Cardiac muscle cell (in vitro differentiated cells and primary cell): ENCODE results near the gene GPC5. TPM values are rescaled to one million over a fixed set of nuclear protein-coding genes. Genes with fewer than 3 reads are reported as not detected.

ENCODE experiments used
- DNase-seq, 2 donors: peaks; one replicate each; pipeline versions ENCODE4 v3.0.0 to v3.0.0-alpha.2; 2010 to 2017; ENCODE audit warnings: low read depth in 1 of 2, low spot score in 1 of 2
- H3K27ac ChIP-seq: fragments of 200-600 bp; sonication (generic); 2 replicates; pipeline ENCODE4 v1.5.1; 2016
- H3K27me3 ChIP-seq: fragments of 200-600 bp; sonication (generic); 2 replicates; pipeline ENCODE4 v1.6.0; 2016; ENCODE audit warnings: control low read depth
- H3K36me3 ChIP-seq: fragments of 200-600 bp; sonication (generic); 2 replicates; pipeline ENCODE4 v1.5.1; 2016; ENCODE audit warnings: control low read depth
- H3K4me1 ChIP-seq: fragments of 200-600 bp; sonication (generic); 2 replicates; pipeline ENCODE4 v1.8.1; 2017; ENCODE audit warnings: low read depth, mild to moderate bottlenecking, mixed run types
- H3K4me3 ChIP-seq: fragments of 200-600 bp; sonication (generic); 2 replicates; pipeline ENCODE4 v1.5.1; 2016; ENCODE audit warnings: mild to moderate bottlenecking
- H3K9me3 ChIP-seq: fragments of 200-600 bp; sonication (generic); 2 replicates; pipeline ENCODE4 v1.5.1; 2017; ENCODE audit warnings: low read depth, mild to moderate bottlenecking, control low read depth
- CTCF ChIP-seq: IDR thresholded peaks from 2 replicates; pipeline ENCODE4 v1.5.1; 2012; ENCODE audit warnings: low read depth, mild to moderate bottlenecking, low read length
- polyA plus RNA-seq: library from polyadenylated mRNA; unstranded; fragments of >200 nt; fragmentation: Nextera tagmentation; extraction: Ambion mirVana; gene quantifications from 2 replicates; pipeline ENCODE4 v1.2.1, GENCODE V29; 2016
- total RNA-seq: library from RNA; depleted of rRNA; stranded (reverse); fragments of >200 nt; gene quantifications from 2 replicates; pipeline ENCODE4 v1.2.3, GENCODE V29; 2016

GPC5 gene
- total and polyA plus RNA-seq, 2 experiments from 2014 or later, result 0.97 to 3.3 TPM

- Histone ChIP-seq H3K4me3 (no peak overlapping the region), H3K27ac (no peak overlapping the region), H3K9me3 (no peaks in the 10 kb centered on the region), H3K4me1 (no peaks in the 10 kb centered on the region), H3K36me3 (no peaks in the 10 kb centered on the region), H3K27me3 (no peaks in the 10 kb centered on the region)
- no peak for DNase-seq
- TF ChIP-seq CTCF, result no peak
Measured at GRCh38 chr13:91464336-91464735, 65.9 kb downstream of the GPC5 start.

GRCh38 chr13:91467236-91467635, 68.8 kb downstream of the GPC5 start:
- no peak for TF ChIP-seq CTCF
- Histone ChIP-seq H3K4me1 (no peaks in the 10 kb centered on the region), H3K9me3 (no peaks in the 10 kb centered on the region), H3K27ac (no peak overlapping the region), H3K4me3 (no peak overlapping the region), H3K27me3 (no peaks in the 10 kb centered on the region), H3K36me3 (no peaks in the 10 kb centered on the region)
- DNase-seq, result no peak

- Histone ChIP-seq H3K36me3 (no peaks in the 10 kb centered on the region), H3K9me3 (no peaks in the 10 kb centered on the region), H3K4me1 (no peaks in the 10 kb centered on the region), H3K27ac (no peak overlapping the region), H3K4me3 (no peak overlapping the region), H3K27me3 (no peaks in the 10 kb centered on the region)
- no peak for TF ChIP-seq CTCF
- DNase-seq, result no peak
Measured at GRCh38 chr13:91468301-91468700, 69.9 kb downstream of the GPC5 start.

GRCh38 chr13:91470084-91470621, 71.7 kb downstream of the GPC5 start:
- no peak for TF ChIP-seq CTCF
- no peaks in the 10 kb centered on the region for H3K4me1 ChIP-seq
- H3K9me3 ChIP-seq, result no peaks in the 10 kb centered on the region
- no peak overlapping the region for H3K27ac ChIP-seq
- no peak overlapping the region for H3K4me3 ChIP-seq
- no peak for DNase-seq
- no peaks in the 10 kb centered on the region for H3K36me3 ChIP-seq
- H3K27me3 ChIP-seq, result no peaks in the 10 kb centered on the region

GRCh38 chr13:91470681-91471080, 72.3 kb downstream of the GPC5 start:
- Histone ChIP-seq H3K4me3 (no peak overlapping the region), H3K27me3 (no peaks in the 10 kb centered on the region), H3K9me3 (no peaks in the 10 kb centered on the region), H3K4me1 (no peaks in the 10 kb centered on the region), H3K36me3 (no peaks in the 10 kb centered on the region), H3K27ac (no peak overlapping the region)
- DNase-seq, result no peak
- TF ChIP-seq CTCF, result no peak

- Histone ChIP-seq H3K27ac (no peak overlapping the region), H3K36me3 (no peaks in the 10 kb centered on the region), H3K27me3 (no peaks in the 10 kb centered on the region), H3K4me1 (no peaks in the 10 kb centered on the region), H3K4me3 (no peak overlapping the region), H3K9me3 (no peaks in the 10 kb centered on the region)
- DNase-seq, result no peak
- no peak for TF ChIP-seq CTCF
Measured at GRCh38 chr13:91482427-91482826, 84.0 kb downstream of the GPC5 start.
